G401.6 (cell line): ENCODE data around the gene MATK.

ENCODE experiments used
- FAIRE-seq: peaks from 2 replicates; lab custom pipeline; 2012; peaks lifted over from hg19 to GRCh38; lab: Jason Lieb, UNC

The MATK gene

DNA sequence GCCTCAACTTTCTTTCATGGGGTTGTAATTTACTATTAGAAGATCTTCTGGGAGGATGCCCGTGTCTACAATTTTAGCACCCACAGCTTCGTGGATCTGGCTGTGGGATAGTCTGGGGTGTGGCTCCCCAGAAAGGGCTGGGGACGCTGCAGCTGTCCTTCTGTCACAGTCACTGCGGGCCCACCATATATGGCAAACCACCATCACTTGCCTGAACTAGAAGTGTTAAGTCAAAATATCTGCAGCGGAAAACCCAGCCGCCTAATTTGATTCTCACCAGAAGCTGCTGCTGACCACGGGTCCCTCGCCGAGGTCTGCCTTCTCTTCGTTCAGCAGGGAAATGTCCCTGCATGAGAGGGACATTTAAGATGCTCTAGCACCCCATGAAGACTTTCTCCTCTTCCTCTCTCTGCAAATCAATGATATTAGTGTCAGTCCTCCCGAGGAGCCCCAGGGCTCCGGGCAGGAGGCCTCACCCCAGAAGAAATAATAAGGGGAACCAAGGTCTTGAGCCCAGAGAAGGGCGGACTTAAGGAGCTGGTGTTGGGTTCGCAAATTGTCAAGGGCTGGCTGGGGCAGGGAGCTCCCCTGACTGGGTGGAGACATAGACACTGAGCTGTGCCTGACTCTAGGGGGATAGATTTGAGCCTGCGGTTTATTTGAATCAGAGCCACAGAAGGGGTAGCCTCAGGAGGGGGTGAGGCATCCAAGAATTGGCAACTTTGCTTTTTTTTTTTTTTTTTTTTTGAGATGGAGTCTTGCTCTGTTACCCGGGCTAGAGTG lies 3.0 kb upstream of the MATK start:
- no peak for FAIRE-seq

- FAIRE-seq: no peak
Measured at GRCh38 chr19:3785451-3785937, 687 bp downstream of the MATK start.

DNA sequence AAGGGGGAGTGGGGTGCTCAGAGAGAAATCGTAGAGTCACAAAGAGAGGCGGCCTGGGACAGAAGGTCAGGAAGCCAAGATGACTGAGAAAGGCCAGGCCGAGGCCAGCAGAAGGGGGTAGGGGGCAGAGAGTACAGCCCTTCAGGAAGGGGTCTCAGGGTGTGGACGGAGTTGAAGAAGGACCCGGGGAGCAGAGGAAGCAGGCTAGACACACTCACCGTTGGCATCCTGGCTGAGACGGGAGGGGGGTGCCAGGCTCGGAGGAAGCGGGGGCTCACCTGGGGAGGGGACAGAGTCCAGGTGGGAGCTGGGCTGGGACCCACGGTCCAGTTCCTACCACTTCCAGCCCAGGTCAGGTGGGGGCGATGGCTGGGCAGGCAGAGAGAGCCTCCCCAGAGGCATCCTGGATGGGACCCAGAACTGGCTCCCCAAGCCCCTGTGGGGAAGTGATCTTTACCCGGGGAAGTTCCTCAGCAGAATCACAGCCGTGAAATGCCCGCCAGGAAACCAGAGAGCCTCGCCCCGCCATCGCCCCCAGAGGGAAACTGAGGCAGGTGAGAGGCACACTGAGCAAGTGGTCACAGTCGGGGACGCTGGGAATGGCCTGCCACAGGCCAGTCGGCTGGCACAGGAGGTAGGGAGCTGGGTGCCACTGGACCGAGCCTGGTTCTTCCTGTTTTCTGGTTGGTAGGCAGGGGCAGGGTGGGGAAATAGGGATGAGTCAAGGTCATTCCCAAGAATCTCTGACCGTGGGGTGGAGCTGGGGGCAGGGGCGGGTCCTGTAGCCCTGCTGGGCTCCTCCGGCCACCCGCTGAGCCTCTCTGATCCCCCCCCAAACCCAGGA lies 1.4 kb downstream of the MATK start:
- no peak for FAIRE-seq

DNA sequence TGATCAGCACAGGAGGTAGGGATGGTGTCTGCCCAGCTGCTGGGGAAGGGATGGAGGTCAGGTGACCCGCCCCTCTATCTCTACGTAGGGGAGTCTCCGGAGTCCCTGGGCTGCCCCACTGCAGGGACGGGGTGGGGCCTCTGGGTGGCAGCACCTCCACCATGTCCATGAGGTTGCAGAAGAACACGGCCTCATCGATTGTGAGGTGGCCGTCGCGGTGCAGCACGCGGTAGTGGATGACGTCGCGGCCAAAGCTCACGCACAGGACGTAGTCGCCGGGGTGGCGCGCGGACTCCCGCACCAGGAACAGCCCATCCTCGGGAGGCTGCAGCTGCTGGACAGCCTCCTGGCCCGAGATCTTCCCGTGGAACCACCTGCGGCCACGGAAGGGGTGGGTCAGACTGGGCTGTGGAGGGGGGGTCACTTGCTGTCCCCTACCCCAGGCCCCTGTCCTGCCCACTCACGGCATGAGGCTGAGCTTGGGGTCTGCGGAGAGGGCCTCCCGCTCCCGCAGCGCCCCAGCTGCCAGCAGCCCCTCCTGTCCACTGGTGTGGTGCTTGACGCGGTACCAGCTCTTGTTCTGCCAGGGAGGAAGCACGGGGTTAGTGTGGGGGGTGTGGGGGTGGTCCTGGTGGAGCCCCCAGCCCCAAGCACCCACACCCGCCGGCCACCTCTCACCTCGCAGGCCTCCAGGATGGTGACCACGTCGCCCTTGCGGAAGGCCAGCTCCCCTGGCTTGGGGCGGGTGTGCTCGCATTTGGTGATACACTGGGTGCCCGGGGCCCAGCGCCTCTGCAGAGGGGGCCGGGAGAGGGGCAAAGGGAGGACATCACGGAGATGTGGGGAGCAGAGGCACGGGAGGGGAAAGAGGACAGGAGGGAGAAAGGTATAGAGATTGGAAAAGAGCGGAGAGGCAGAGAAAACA lies 2.3 kb downstream of the MATK start:
- no peak for FAIRE-seq

- no peak for FAIRE-seq
Measured at GRCh38 chr19:3782903-3783302, 3.3 kb downstream of the MATK start.

GRCh38 chr19:3782330-3782729 lies 3.9 kb downstream of the MATK start:
- no peak for FAIRE-seq

- FAIRE-seq: no peak
Measured at GRCh38 chr19:3781603-3782002, 4.6 kb downstream of the MATK start.

GRCh38 chr19:3780786-3781304 lies 5.3 kb downstream of the MATK start:
- FAIRE-seq: no peak

- FAIRE-seq: no peak
Measured at GRCh38 chr19:3778899-3779723, 7.1 kb downstream of the MATK start.

DNA sequence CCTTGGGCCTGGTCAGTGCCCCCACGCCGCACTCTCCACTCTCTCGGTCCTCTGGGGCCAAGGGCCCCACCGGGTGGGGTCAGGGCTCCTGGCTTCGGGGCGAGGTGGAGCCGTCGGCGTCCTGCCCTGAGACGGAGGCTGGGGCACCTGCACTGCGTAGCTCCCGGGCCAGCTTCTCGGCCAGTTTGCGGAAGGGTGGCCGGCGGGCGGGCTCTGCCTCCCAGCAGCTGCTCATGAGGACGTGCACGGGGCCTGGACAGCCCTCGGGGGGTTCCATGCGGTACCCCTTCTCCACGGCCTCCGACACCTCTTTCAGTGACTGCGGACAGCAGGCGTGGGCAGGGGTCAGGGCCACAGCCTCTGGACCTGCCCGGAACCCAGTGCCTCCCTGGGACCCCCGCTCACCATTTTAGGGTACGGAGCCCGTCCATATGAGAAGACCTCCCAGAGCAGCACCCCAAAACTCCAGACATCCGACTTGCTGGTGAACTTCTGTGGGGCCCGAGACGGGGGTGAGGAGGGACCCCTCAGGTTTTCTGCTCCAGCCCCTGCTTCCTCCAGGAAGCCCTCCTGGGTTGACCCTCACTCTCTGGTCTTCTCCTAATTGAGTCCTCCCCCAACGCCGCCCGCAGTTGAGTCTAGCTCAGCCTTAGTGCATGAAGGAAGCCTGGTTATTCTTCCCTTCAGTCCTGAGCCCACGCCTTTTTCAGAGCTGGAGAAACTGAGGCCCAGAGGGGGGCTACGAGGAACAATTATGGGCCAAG lies 7.9 kb downstream of the MATK start:
- no peak for FAIRE-seq

DNA sequence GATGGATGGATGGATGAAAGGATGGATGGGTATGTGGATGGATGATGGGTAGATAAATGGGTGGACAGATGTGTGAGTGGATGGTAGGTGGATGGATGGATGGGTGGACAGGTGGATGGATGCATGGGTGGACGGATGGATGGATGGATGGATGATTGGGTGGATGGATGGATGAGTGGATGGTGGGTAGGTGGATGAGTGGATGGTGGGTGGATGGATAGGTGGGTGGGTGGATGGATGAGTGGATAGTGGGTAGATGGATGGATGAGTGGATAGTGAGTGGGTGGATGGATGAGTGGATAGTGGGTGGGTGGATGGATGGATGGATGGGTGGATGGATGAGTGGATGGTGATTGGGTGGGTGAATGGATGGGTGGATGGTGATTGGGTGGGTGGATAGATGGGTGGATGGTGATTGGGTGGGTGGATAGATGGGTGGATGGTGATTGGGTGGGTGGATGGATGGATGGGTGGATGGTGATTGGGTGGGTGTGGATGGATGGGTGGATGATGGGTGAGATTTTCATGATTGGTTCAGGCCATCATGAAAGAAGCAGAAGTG lies 9.6 kb downstream of the MATK start:
- no peak for FAIRE-seq

- FAIRE-seq: no peak
Measured at GRCh38 chr19:3775831-3776230, 10.3 kb downstream of the MATK start.

- FAIRE-seq: no peak
Measured at GRCh38 chr19:3775374-3775711, 10.8 kb downstream of the MATK start.

DNA sequence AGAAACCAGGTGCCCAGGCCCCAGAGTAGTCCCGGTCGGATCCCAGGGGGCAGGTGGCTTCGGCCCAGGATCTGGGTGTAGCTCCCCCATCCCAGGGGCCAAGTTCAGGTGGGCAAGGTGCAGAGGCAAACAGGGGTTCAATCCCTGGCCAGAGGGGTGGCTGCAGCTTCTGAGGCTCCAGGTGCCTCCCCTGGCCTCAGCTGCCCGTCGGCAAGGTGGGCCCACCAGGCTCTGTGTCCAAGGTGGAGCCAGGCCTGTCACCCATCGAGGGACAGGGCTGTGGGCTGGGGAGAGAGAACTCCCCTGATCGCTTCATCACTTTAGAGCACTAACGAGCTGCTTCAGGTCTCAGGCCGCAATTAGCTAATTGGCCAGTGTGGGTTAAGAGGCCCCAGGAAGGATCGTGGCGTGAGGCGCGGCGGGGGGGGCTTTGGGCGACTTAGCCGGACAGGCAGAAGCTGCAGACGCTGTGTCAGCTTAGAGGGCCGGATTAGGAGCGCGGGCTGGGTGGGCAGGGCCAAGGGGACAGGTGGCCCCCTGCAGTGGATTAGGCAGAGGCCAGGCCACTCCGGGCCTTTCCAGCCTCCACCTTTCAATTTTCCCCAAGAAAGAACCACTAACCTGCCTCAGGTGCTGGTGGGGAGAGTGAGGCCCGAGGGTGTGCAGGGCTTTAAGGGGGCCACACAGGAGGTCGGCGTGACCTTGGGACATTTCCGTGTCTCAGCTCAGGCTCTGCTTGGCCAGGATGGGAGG lies 11.4 kb downstream of the MATK start:
- FAIRE-seq: no peak

- FAIRE-seq: no peak
Measured at GRCh38 chr19:3773814-3774515, 12.2 kb downstream of the MATK start.

DNA sequence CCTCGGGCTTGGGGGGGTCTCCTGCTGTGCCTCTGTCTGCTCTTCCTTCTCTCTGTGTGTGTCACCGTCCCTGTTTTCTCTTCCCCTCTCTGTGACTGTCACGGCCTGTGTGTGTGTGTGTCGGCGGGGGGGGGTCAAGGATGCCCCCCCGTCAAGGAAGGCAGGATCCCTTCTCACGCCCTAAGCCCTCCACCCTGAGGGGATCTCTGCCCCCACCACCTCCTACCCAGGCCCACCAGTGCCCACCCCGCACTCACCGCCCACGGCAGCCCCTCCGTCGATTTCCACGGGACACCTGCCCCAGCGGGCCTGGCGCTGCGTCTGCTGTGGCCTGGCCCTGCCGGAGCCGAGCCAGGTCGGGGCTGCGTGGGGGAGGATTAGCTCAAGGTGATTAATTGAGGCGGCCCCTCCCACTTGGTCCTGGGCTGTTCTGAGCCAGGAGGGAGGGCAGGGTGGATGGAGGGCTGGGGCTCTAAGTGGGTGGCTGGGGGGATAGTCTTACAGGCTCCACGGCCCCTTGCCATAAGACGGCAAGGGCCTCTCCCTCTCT lies 14.2 kb downstream of the MATK start, which contains the start of gene RAX2:
Gene RAX2, minus strand, starts transcription at position 323 of the 550 bp plus-strand sequence. CDS start 486 bp downstream, outside the sequence.
- FAIRE-seq: no peak

- peak; percentile 65 for FAIRE-seq
Measured at GRCh38 chr19:3771000-3771905, 14.9 kb downstream of the MATK start.
